GM18508 (cell line): ENCODE data around the gene ZNF652.
"Not testable (repeated sequence)": the region's sequence is repeated elsewhere in the genome, so short reads cannot be mapped to it uniquely, and the experiment has no call there.

ENCODE experiments used
- ATAC-seq: cut with Tn5 transposase; IDR thresholded peaks from one replicate; pipeline ENCODE4 v1.9.1; 2021; ENCODE audit warnings: moderate number of reproducible peaks; ENCODE audit not compliant: insufficient read depth, unreplicated experiment

Gene ZNF652

DNA sequence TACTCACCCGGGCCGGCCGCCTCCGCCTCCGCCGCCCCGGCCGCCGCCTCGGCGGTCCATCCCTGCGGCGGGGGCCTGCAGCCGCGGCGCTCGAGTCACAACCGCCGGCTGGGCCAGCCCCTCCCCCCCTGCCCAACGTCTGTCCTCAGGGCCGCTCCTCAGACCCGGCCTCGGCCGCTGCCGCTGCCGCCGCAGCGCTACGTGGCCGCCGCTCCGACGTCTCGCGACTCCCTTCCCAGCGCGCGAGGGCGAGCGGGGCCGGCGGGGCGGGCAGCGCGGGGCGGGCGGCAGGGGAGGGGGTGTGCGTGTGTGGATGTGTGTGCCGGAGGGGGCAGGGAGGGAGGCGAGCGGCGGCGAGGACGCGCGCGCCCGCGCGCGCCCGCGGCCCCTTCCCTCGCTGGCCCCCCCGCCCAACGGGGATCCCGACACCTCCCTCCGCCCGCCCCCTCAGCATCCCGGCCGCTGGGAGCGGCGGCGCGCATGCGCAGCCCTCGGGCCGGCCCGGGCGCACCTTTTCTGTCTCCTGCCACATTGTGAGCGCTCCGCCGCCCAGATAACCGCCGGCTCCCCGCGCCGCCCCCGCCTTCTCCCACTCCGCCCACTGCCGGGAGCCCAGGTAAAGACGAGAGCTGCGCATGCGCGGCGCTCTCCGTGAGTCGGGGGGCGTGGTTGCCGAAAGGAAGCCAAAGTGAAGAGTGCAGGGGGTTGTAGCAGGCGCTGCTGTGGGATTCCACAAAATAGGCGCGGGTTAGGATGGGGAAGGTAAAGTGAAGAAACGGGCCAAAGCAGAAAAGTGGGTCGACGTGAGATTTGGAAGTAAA lies at the start of gene ZNF652:
Gene ZNF652 (minus strand): TSS at position 349 of the 821 bp plus-strand sequence. CDS start 44,525 bp downstream, outside the sequence.
- peak; percentile 35 for ATAC-seq

GRCh38 chr17:49409066-49409465 lies 47.0 kb upstream of the ZNF652 start:
- no peak for ATAC-seq

DNA sequence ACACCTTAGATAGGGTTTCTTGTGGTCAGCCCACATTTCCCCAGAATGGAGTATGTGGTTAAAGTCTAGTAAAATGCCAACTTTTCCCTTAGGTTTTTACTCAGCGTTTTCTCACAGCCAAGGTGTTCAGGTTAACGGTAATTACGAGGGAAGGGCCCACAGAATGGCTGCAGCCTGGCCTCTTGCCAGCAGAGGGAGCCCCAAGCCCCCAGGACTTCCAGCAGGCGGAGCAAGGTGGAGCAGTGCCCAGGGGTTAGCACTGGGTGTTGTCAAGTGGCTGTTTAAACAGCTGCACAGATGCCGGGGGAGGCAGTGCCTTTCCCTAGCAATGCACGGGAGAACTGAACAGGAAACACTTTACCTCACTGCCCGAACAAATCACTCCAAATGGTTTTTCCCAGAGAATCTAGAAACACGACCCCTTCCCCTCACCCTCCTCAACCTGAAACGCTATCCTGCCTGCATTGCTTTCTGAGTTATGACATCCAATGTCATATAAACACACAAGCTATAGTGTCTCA lies 46.0 kb upstream of the ZNF652 start:
- ATAC-seq: no peak

DNA sequence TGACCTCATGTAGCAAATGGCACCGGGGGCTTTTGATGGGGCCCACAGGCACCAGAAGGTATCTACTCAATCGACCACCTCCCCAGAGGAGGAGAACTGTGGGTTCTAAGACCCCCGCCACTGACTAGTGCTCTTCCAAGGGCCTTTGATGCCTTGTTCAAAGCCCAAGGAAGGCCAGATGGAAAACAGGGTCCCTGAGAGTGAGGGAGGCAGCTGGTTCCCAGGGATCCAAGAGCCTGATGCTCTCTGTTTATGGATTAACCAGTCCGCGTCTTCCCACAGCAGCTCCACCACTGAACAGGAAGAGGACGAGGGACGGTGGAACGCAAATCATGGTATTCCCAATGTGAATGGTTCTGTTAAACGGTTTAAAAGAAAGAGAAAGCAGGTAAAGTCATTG lies 45.0 kb upstream of the ZNF652 start:
- no peak for ATAC-seq

GRCh38 chr17:49406421-49407061 lies 44.5 kb upstream of the ZNF652 start:
- ATAC-seq: no peak

DNA sequence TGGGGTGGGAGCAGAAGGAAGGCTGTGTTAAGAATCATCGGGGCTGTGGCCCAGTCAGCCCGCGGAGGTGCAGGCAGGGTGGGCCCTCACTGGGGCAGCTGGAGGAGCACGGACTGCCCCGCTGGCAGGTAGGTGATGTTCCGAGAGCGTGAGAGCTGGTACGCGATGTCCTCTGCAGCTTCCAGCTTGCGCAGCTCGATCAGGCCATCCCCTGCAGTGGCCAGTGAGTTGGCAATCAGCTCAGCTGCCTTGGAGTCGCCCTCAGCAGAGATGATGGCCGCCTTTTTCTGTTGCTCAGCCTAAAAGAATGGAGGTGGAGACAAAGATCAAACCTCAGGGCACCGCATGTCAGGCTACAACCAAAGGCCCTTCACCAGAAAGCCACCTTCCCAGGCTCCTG lies 42.9 kb upstream of the ZNF652 start:
- ATAC-seq: no peak

- no peak for ATAC-seq
Measured at GRCh38 chr17:49404361-49404760, 42.3 kb upstream of the ZNF652 start.

- ATAC-seq: no peak
Measured at GRCh38 chr17:49403514-49404289, 41.7 kb upstream of the ZNF652 start.

DNA sequence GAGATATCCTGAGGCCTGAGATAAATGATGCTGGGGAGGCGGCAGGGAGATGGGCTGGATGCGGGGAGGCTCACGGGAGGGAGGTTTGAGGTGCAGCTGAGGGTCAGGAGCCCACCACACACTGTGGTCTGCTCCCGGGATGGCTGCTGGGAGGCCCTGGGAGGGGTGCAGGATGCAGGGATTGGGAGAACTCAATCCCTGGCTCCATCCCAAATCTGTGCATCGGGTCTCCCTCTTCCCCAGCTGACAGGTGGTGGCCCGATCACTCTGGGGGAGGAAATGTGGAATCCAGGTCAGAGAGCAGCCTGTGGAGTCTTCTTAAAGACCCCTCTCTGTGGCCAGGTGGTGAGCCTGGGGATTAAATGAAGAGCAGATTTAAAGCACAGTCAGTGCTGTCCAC lies 40.7 kb upstream of the ZNF652 start:
- no peak for ATAC-seq

DNA sequence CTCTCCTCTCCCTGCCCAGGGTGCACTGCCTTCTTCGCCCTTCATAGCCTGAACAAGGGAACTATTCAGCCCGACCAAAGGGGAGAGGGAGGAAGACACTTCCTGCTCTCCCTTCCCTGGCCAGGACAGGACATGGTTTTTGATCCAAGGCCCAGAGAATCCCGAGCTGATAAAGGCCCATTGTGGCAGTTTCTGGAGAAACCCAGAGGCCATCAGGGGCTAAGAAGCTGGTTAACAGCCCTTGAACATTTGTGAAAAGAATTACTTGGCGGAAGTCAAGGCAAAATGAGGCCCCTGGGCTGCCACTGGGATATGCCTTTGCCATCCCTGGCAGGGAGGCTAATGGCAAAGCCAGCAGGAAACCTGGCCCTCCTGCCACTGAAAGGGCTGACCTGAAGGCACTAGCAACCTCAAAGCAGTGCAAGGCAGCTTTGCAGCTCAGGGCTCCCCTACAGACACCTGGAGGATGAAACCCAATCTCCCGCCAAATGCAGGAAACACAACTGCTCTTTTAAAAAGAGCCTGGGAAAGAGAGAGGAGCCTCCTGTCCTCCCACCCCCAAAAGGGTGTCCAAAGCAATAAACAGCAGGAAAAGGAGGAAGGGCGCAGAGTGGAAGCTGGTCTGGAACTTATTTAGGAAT lies 40.0 kb upstream of the ZNF652 start:
- no peak for ATAC-seq

- ATAC-seq: no peak
Measured at GRCh38 chr17:49399995-49400394, 37.9 kb upstream of the ZNF652 start.

GRCh38 chr17:49397586-49397985 lies 35.5 kb upstream of the ZNF652 start:
- ATAC-seq: no peak

- no peak for ATAC-seq
Measured at GRCh38 chr17:49393491-49394255, 31.6 kb upstream of the ZNF652 start.

- no peak for ATAC-seq
Measured at GRCh38 chr17:49390548-49391324, 28.7 kb upstream of the ZNF652 start.

DNA sequence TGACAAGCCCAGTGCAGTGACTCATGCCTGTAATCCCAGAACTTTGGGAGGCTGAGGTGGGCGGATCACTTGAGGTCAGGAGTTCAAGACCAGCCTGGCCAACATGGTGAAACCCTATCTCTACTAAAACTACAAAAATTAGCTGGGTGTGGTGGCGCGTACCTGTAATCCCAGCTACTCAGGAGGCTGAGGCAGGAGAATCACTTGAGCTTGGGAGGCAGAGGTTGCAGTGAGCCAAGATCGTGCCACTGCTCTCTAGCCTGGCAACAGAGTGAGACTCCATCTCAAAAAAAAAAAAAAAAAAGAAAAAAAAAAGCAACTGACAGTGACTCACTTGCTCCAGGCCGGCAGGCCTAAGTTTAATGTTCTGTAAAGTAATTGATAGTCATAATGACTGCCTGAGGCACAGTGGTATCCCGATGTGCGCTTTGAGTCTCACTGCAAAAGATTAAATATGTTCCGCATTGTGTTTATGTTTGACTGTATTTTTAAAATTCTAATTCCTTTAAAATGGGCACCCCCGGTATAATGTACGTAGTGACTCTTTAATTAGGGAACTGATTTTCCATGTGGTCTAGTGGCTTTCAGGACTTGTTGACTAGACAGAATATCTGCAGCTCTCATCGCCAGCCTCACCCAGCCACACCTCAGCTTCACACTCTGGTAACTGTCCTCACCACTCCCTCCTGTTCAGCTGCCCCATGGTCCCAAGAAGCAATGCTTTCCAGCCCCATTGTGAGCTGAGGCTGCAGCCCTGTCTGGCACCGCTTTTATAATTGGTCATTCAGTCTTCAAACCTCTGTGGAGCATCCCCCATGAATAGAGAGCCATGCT lies 27.7 kb upstream of the ZNF652 start:
- ATAC-seq: not testable (repeated sequence)

- ATAC-seq: no peak
Measured at GRCh38 chr17:49388692-49389513, 26.9 kb upstream of the ZNF652 start.

- ATAC-seq: no peak
Measured at GRCh38 chr17:49388290-49388640, 26.2 kb upstream of the ZNF652 start.
